Activated CD8-positive, alpha-beta T cell treated with anti-CD3 and anti-CD28 coated beads, Interleukin-2, amount 10 ng/mL, durations not matched to agents 7 days and 5 days (primary cell): ENCODE measurements around the gene IQGAP3. TPM values are rescaled to one million over a fixed set of nuclear protein-coding genes. Genes with fewer than 3 reads are reported as not detected.

ENCODE experiments used
- ATAC-seq: fragments of 150-1000 bp; cut with Tn5 transposase; one replicate; pipeline ENCODE4 v1.10.0; 2021; ENCODE audit warnings: moderate library complexity
- CTCF ChIA-PET: fragments of 350-600 bp; sonication (Branson Sonifier 250); formaldehyde crosslinking; loops from one replicate; lab custom pipeline; 2021; ENCODE audit warnings: antibody characterized with exemption; lab: Charles Lee
- POLR2A ChIA-PET: fragments of 350-600 bp; sonication (Branson Sonifier 250); formaldehyde crosslinking; loops from one replicate; lab custom pipeline; 2021; ENCODE audit warnings: antibody characterized with exemption; lab: Charles Lee
- DNase-seq: peaks from one replicate; pipeline ENCODE4 v3.0.0-alpha.2; 2020
- H3K27ac Mint-ChIP-seq: one replicate; pipeline ENCODE4 v1.8.0; 2021; ENCODE audit warnings: mild to moderate bottlenecking, mixed read lengths
- H3K27me3 Mint-ChIP-seq: one replicate; pipeline ENCODE4 v1.8.0; 2021; ENCODE audit warnings: low read depth, mixed read lengths
- H3K36me3 Mint-ChIP-seq: one replicate; pipeline ENCODE4 v1.8.0; 2021; ENCODE audit warnings: low read depth, mixed read lengths
- H3K4me1 Mint-ChIP-seq: one replicate; pipeline ENCODE4 v1.8.0; 2021; ENCODE audit warnings: low read depth, mixed read lengths
- H3K4me3 Mint-ChIP-seq: one replicate; pipeline ENCODE4 v1.8.0; 2021; ENCODE audit warnings: mild to moderate bottlenecking, mixed read lengths
- H3K9me3 Mint-ChIP-seq: one replicate; pipeline ENCODE4 v1.8.0; 2022; ENCODE audit warnings: mixed read lengths; ENCODE audit not compliant: insufficient read depth
- total RNA-seq, 2 experiments: library from RNA; stranded (reverse); gene quantifications; one replicate each; pipeline ENCODE4 v1.2.3, GENCODE V29; 2021

IQGAP3 gene
- total RNA-seq, 2 experiments from 2014 or later, result 28.6 to 31.0 TPM

DNA sequence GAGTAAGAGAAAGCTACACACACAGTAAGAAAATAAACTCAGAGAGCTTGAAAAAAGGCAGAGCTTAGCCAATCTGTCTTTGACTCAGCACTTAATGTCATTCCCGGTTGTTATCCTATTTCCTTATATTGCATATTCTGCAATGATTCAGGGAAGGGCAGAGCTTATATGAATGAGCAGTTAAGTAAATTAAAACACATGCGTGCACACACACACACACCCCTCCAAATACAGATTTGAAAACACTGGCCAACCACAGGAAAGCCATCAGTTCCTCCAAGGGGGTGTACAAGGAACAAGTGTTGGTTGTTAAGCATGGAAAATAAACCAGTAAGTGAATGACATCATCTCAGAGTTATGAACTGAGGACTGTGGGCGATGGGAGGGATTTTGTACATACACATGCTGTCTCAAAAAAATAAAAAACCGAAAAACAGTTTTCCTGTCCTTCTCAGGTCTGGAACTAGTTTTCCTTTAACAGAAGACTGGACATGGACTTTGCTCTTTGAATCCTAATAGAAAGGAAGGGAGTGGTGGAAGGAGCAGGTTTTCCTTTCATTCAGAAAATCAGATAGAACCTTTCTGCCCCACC, 1.0 kb downstream of the IQGAP3 start:
- Mint-ChIP-seq H3K36me3 (peaks cover 21% of the 10 kb centered on the region), H3K27me3 (peaks cover 11% of the 10 kb centered on the region), H3K4me1 (peaks cover 25% of the 10 kb centered on the region), H3K9me3 (no peaks in the 10 kb centered on the region), H3K4me3 (peak overlapping the region; percentile 97), H3K27ac (no peak overlapping the region)
- DNase-seq, result no peak
- ATAC-seq, result no peak
- ChIA-PET POLR2A (interaction anchor here (0.6 to 2.3 kb wide), 4 partner anchors 16 to 157 kb away, joined by 3 to 9 read pairs (median 4); partner anchors contain the start of genes ISG20L2, MEF2D and METTL25B), CTCF (interaction anchor here (0.7 to 3.7 kb wide), 12 partner anchors 10 to 186 kb away, joined by 3 to 24 read pairs (median 3); partner anchors contain the start of genes MEF2D and NAXE)

- Mint-ChIP-seq H3K4me3 (no peak overlapping the region), H3K27me3 (no peaks in the 10 kb centered on the region), H3K36me3 (peaks cover 47% of the 10 kb centered on the region), H3K27ac (no peak overlapping the region), H3K9me3 (no peaks in the 10 kb centered on the region), H3K4me1 (peaks cover 11% of the 10 kb centered on the region)
- ChIA-PET CTCF (interaction anchor here (1.0 to 1.3 kb wide), 2 partner anchors 11 to 86 kb away, joined by 3 to 6 read pairs; no protein-coding TSS in a partner anchor), POLR2A (interaction anchor here (1.1 kb wide), 1 partner anchor 66 kb away, joined by 4 read pairs; the partner anchor contains the start of gene MEF2D)
- ATAC-seq, result no peak
- DNase-seq, result no peak
Measured at GRCh38 chr1:156566436-156566835, 5.9 kb downstream of the IQGAP3 start.

DNA sequence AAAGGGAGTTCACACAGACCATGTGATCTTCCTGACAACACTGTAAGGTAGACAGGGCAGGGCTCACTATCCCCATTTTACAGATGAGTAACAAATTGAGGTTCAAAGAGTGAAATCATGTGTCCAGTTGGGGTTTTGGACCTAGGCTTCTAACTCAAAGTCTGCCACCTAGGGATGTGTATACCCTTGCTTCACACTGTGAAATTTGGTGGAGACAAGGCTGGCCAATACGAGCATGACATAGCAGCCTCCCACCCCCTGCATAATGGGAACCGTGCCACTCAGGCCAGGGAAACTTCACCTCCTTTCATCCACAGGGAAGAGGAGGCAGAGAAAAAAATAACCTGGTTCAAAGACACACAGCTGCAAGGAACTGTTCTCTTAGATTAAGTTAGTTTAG, 6.8 kb downstream of the IQGAP3 start:
- peaks cover 46% of the 10 kb centered on the region for H3K36me3 Mint-ChIP-seq
- H3K27me3 Mint-ChIP-seq, result no peaks in the 10 kb centered on the region
- H3K27ac Mint-ChIP-seq, result no peak overlapping the region
- DNase-seq (no peak), ATAC-seq (no peak)
- peaks cover 3% of the 10 kb centered on the region for H3K4me1 Mint-ChIP-seq
- ChIA-PET POLR2A (interaction anchor here (1.1 kb wide), 1 partner anchor 65 kb away, joined by 4 read pairs; the partner anchor contains the start of gene MEF2D), CTCF (interaction anchor here (1.0 to 1.2 kb wide), 3 partner anchors 37 to 180 kb away, joined by 3 to 6 read pairs (median 3); no protein-coding TSS in a partner anchor)
- H3K9me3 Mint-ChIP-seq, result no peaks in the 10 kb centered on the region
- no peak overlapping the region for H3K4me3 Mint-ChIP-seq

GRCh38 chr1:156560585-156561163, 11.7 kb downstream of the IQGAP3 start:
- H3K27me3 Mint-ChIP-seq, result no peaks in the 10 kb centered on the region

DNA sequence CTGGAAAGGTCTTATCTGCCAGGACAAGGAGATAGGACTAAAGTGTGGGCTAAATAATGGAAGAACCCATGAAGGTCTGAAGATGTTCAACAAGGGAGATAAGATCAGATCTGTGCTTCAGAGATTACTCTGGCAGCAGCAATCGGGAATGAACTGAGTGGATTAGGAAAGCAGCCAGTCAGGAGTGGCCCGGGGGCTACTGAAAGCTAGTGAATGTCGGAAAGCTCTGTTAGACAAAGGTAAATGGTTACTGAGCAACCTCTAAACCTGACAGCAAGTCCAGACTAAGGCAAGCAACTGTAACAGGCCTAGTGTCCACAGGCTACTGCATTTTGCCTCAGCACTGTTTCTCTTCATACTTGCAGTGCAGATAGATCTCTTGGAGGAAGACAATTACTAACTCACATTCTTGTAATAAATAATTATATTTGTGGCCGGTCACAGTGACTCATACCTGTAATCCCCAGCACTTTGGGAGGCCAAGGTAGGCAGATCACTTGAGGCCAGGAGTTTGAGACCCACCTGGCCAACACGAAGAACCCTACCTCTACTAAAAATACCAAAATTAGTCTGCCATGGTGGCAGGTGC, 12.5 kb downstream of the IQGAP3 start:
- POLR2A ChIA-PET, result no interaction called here
- DNase-seq, result no peak
- H3K9me3 Mint-ChIP-seq, result no peaks in the 10 kb centered on the region
- H3K27ac Mint-ChIP-seq, result no peak overlapping the region
- ATAC-seq, result no peak
- H3K36me3 Mint-ChIP-seq, result peaks cover 52% of the 10 kb centered on the region
- CTCF ChIA-PET, result interaction anchor here (1.2 kb wide), 1 partner anchor 79 kb away, joined by 3 read pairs; no protein-coding TSS in a partner anchor
- no peak overlapping the region for H3K4me3 Mint-ChIP-seq
- H3K4me1 Mint-ChIP-seq, result no peaks in the 10 kb centered on the region
- H3K27me3 Mint-ChIP-seq, result no peaks in the 10 kb centered on the region

More at GRCh38 chr1:156560585-156561163, 11.7 kb downstream of the IQGAP3 start:
- ATAC-seq (no peak), DNase-seq (no peak)
- Mint-ChIP-seq H3K4me1 (no peaks in the 10 kb centered on the region), H3K9me3 (no peaks in the 10 kb centered on the region), H3K36me3 (peaks cover 48% of the 10 kb centered on the region), H3K27ac (no peak overlapping the region), H3K4me3 (no peak overlapping the region)
- POLR2A ChIA-PET, result interaction anchor here (1.3 kb wide), 1 partner anchor 103 kb away, joined by 7 read pairs; no protein-coding TSS in a partner anchor
- CTCF ChIA-PET, result interaction anchor here (0.9 kb wide), 1 partner anchor 80 kb away, joined by 3 read pairs; no protein-coding TSS in a partner anchor

DNA sequence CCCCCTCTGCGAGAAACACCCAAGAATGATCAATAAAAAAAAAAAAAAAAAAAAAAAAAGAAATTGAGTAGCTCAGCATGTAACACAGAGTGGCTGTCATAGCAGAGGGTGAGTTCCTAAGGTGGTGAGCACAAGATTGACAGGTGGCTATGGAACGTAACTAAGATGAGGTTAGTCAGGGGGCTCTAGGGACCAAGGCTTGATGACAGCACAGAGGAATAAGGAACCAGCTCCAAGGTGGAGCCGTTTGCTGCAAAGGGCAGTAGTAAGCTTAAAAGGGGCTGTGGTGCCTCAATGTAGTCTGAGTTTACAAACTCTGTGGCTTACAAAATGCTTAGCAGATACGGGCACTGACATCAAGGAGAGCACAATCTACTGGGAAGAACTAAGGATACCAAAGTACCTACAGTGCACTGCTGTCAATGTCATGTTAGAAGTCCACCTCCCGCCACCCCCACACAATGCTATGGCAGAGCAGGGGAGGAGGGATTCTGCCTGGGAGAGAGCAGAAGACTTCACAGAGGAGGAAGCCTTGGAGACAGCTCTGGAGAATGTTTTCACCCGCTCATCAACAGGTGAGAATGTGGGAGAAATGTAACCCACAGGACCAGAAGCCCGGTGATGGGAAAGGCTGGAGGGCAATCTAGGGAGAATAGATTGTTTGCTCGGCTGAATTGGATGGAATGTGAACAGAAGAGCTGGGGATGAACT, 13.1 kb downstream of the IQGAP3 start:
- DNase-seq, result no peak
- no peak overlapping the region for H3K4me3 Mint-ChIP-seq
- H3K9me3 Mint-ChIP-seq, result no peaks in the 10 kb centered on the region
- no peaks in the 10 kb centered on the region for H3K27me3 Mint-ChIP-seq
- H3K27ac Mint-ChIP-seq, result no peak overlapping the region
- ATAC-seq, result no peak
- no peaks in the 10 kb centered on the region for H3K4me1 Mint-ChIP-seq
- peaks cover 52% of the 10 kb centered on the region for H3K36me3 Mint-ChIP-seq
- POLR2A ChIA-PET, result no interaction called here
- CTCF ChIA-PET, result interaction anchor here (1.2 kb wide), 1 partner anchor 79 kb away, joined by 3 read pairs; no protein-coding TSS in a partner anchor

DNA sequence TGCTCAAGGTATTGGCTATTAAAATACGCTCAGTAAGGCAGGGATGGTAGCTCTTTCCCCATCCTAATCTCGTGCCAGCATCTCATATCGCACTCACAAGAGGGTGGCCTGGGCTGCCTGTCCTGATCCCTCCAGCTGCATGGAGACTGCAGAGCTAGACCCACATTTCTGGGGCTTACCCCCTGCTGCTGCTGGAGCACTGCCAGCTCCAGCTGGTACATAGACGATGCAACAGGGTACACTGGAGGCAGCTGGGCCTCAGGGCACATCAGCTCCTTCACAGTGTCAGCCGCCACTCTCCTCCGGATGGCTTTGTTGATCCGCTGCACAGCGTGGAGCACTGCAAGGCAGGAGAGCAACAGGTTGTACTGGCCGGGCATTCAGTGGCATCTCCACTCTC, 16.0 kb downstream of the IQGAP3 start:
- H3K4me3 Mint-ChIP-seq, result no peak overlapping the region
- DNase-seq (no peak), ATAC-seq (no peak)
- H3K27me3 Mint-ChIP-seq, result no peaks in the 10 kb centered on the region
- no peaks in the 10 kb centered on the region for H3K9me3 Mint-ChIP-seq
- peaks cover 5% of the 10 kb centered on the region for H3K4me1 Mint-ChIP-seq
- ChIA-PET POLR2A (no interaction called here), CTCF (interaction anchor here (0.9 to 2.0 kb wide), 5 partner anchors 10 to 171 kb away, joined by 3 to 5 read pairs (median 4); no protein-coding TSS in a partner anchor)
- H3K27ac Mint-ChIP-seq, result no peak overlapping the region
- peaks cover 53% of the 10 kb centered on the region for H3K36me3 Mint-ChIP-seq

GRCh38 chr1:156555715-156556114, 16.6 kb downstream of the IQGAP3 start:
- ATAC-seq (no peak), DNase-seq (no peak)
- ChIA-PET POLR2A (interaction anchor here (0.5 to 0.8 kb wide), 2 partner anchors 15 to 55 kb away, joined by 3 to 4 read pairs; partner anchors contain the start of gene MEF2D), CTCF (interaction anchor here (0.9 to 2.0 kb wide), 6 partner anchors 11 to 170 kb away, joined by 3 to 5 read pairs (median 4); no protein-coding TSS in a partner anchor)
- Mint-ChIP-seq H3K36me3 (peaks cover 57% of the 10 kb centered on the region), H3K4me3 (no peak overlapping the region), H3K27ac (no peak overlapping the region), H3K9me3 (no peaks in the 10 kb centered on the region), H3K27me3 (no peaks in the 10 kb centered on the region), H3K4me1 (peaks cover 5% of the 10 kb centered on the region)

GRCh38 chr1:156554971-156555370, 17.4 kb downstream of the IQGAP3 start:
- H3K27ac Mint-ChIP-seq, result no peak overlapping the region
- DNase-seq (no peak), ATAC-seq (no peak)
- H3K4me3 Mint-ChIP-seq, result no peak overlapping the region
- no peaks in the 10 kb centered on the region for H3K27me3 Mint-ChIP-seq
- peaks cover 5% of the 10 kb centered on the region for H3K4me1 Mint-ChIP-seq
- H3K36me3 Mint-ChIP-seq, result peaks cover 55% of the 10 kb centered on the region
- H3K9me3 Mint-ChIP-seq, result no peaks in the 10 kb centered on the region
- CTCF ChIA-PET, result interaction anchor here (1.4 to 2.0 kb wide), 5 partner anchors 65 to 169 kb away, joined by 4 to 5 read pairs (median 4); no protein-coding TSS in a partner anchor
- POLR2A ChIA-PET, result interaction anchor here (0.5 to 0.8 kb wide), 2 partner anchors 16 to 54 kb away, joined by 3 to 4 read pairs; partner anchors contain the start of gene MEF2D

- CTCF ChIA-PET, result interaction anchor here (1.4 to 1.6 kb wide), 2 partner anchors 73 to 108 kb away, joined by 4 read pairs; no protein-coding TSS in a partner anchor
- Mint-ChIP-seq H3K4me3 (no peak overlapping the region), H3K36me3 (peaks cover 48% of the 10 kb centered on the region), H3K27ac (peak overlapping the region; percentile 18), H3K27me3 (no peaks in the 10 kb centered on the region), H3K4me1 (peaks cover 5% of the 10 kb centered on the region), H3K9me3 (no peaks in the 10 kb centered on the region)
- ATAC-seq (no peak), DNase-seq (no peak)
- POLR2A ChIA-PET, result no interaction called here
Measured at GRCh38 chr1:156553860-156554485, 18.4 kb downstream of the IQGAP3 start.
